Coronary artery (tissue), 2 donors: ENCODE measurements around the gene NCL.
"Not testable (repeated sequence)": the region's sequence is repeated elsewhere in the genome, so short reads cannot be mapped to it uniquely, and the experiment has no call there.

ENCODE experiments used
- DNase-seq: peaks from one replicate; pipeline ENCODE4 v3.0.0-alpha.2; 2017; ENCODE audit warnings: low spot score
- H3K27ac ChIP-seq, 2 donors: fragments of 200-600 bp; sonication (generic); one replicate each; pipeline ENCODE4 v1.5.1; 2016 to 2019
- H3K4me3 ChIP-seq: fragments of 200-600 bp; sonication (generic); 2 replicates; pipeline ENCODE4 v1.5.1; 2016; ENCODE audit warnings: mild to moderate bottlenecking, moderate library complexity
- CTCF ChIP-seq: fragments of 200-600 bp; sonication (generic); IDR thresholded peaks from one replicate; pipeline ENCODE4 v1.5.1; 2019; ENCODE audit warnings: antibody characterized with exemption

NCL gene

DNA sequence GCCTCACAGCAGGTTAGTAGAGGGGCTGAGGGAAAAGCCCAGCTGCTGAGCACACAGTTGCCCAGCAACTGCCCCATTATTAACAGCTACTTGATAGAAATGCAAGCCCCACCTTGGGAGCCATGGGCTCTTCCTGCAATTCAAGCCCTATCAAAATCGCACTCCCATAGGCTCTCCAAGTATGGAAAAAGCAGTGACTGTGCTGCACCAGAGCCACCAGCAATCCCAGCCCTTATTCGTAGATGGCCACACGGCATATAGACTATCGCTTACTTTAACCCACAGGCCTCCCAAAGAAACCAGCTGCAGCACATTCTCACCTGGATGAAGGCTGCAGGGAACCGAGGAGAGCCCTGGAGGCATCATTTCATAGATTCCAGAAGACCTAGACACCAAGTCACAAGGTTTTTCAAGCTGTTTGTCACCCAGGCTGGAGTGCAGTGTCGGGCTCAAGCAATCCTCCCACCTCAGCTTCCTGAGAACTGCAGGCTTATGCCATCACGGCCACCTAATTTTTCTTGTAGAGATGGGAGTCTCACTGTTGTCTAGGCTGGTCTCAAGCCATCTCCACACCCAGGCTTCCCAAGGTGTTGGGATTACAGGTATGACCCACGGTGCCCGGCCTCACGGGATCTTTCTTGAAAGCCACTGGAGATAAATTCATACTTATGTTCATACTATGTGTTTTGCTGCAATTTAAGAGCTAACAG lies 11.3 kb downstream of the NCL start:
- no peak for DNase-seq
- no peak overlapping the region for H3K27ac ChIP-seq
- no peak for TF ChIP-seq CTCF
- H3K4me3 ChIP-seq, result no peak overlapping the region

GRCh38 chr2:231450548-231450989 lies 13.7 kb downstream of the NCL start:
- no peak for DNase-seq
- no peak overlapping the region for H3K4me3 ChIP-seq
- H3K27ac ChIP-seq, result no peak overlapping the region
- TF ChIP-seq CTCF, result no peak

DNA sequence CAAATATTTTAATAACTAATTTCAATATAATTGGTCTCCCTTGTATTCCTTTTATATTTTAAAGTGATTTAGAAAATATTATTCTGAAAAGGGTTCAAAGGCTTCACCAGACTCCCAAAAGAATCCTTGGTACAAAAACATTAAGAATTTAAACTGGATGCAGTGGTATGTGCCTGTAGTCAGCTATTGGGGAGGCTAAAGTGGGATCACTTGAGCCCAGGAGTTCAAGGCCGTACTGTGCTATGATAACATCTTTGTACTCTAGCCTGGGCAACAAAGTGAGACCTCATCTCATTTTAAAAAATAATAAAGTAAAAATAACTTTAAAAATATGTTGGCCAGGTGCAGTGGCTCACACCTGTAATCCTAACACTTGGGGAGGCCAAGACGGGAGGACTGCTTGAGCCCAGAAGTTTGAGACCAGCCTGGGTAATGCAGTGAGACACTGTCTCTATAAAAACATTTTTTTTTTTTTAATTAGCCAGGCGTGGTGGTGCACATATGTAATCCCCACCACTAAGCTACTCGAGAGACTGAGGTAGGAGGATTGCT lies 14.7 kb downstream of the NCL start:
- Histone ChIP-seq H3K4me3 (no peak overlapping the region), H3K27ac (no peak overlapping the region)
- no peak for TF ChIP-seq CTCF
- no peak for DNase-seq

DNA sequence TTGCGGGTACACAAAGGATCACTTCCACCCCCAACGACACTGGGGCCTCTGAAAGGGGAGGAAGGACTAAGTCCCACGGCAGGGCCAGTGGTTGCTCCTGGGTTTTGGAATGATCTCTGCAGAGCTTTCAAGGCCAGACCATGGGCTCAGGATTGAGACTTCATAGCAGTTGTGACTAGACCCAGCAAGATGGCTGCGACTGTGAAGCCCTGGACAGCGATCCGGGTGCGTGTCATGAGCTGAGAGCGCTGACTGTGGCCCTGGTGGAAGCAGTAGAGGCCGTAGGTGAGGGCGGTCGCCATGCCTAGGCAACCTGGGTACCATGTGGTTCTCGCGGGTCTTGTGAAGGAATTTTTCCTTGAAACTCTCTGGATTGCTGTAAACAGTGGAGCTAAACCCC lies 27.3 kb downstream of the NCL start:
- no peak overlapping the region for H3K27ac ChIP-seq
- no peak for DNase-seq
- no peak overlapping the region for H3K4me3 ChIP-seq
- TF ChIP-seq CTCF, result no peak

- no peak for DNase-seq
- Histone ChIP-seq H3K4me3 (no peak overlapping the region), H3K27ac (no peak overlapping the region)
- TF ChIP-seq CTCF, result no peak
Measured at GRCh38 chr2:231433990-231434389, 30.3 kb downstream of the NCL start.

- Histone ChIP-seq H3K4me3 (no peak overlapping the region), H3K27ac (no peak overlapping the region)
- no peak for DNase-seq
- TF ChIP-seq CTCF, result no peak
Measured at GRCh38 chr2:231431606-231432005, 32.7 kb downstream of the NCL start.

DNA sequence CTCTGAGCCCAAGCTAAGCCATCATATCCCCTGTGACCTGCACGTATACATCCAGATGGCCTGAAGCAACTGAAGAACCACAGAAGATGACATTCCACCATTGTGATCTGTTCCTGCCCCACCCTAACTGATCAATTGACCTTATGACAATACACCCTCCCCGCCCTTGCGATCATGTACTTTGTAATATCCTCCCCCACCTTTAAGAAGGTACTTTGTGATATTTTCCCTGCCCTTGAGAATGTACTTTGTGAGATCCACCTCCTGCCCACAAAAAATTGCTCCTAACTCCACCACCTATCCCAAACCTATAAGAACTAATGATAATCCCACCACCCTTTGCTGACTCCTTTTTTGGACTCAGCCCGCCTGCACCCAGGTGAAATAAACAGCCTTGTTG lies 33.8 kb downstream of the NCL start:
- not testable (repeated sequence) for H3K27ac ChIP-seq, H3K4me3 ChIP-seq, DNase-seq
